ENCODE measurements around the gene FILIP1. TPM values are rescaled to one million over a fixed set of nuclear protein-coding genes. Genes with fewer than 3 reads are reported as not detected.

Gene FILIP1
- total and polyA plus RNA-seq, 2 donors from 2014 or later, result 0.80 to 4.6 TPM

DNA sequence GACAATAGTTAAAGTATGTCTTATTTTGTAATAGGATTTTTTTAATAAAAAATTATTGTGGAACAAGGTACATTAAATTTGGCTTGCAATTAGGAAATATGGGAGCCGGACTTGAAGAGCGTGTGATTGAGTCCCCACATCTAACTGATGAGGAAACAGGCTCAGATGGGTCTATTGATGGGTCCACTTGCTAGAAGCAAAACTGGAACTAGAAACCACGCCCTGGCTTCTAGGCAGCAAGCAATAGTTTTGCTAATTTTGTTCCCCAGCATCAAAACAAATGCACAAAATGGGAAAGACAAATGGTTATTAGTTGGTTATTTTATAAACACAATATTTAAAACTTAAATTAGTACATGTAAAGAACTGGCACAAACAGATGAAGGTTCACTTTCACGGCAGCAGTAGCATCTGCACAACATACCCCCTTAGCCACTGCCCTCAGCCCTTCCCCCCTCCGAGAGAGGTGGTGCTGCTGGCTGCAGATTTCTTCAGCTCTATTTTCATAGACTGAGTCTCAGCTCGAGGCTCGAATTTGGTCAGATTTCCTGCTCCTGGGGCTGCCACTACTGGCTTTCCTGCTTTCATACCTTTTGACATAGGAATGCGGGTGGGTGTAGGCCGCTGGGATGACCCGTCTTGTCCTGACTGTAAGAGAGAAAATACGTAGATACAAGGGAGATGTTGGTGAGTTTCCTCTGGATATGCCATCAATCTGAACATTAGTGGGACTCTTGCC lies 185.2 kb downstream of the FILIP1 start:
- Histone ChIP-seq H3K4me1 (ENCODE audit: control insufficient read depth in 2 of 3, insufficient read depth in 2 of 3, low read depth in 1 of 3, low read length in 3 of 3) (no peaks in the 10 kb centered on the region), H3K4me3 (ENCODE audit: low read length in 3 of 3) (no peak overlapping the region), H3K9me3 (ENCODE audit: control insufficient read depth in 2 of 3, insufficient read depth in 1 of 3, low read length in 3 of 3) (no peaks in the 10 kb centered on the region), H3K36me3 (ENCODE audit: control insufficient read depth in 2 of 3, insufficient read depth in 3 of 3, low read length in 3 of 3) (no peaks in the 10 kb centered on the region), H3K27me3 (ENCODE audit: control insufficient read depth, insufficient read depth, low read length) (no peaks in the 10 kb centered on the region), H3K9ac (ENCODE audit: low read length in 3 of 3) (no peak overlapping the region), H3K27ac (ENCODE audit: low read depth in 2 of 2, low read length in 2 of 2) (no peak overlapping the region)
- TF ChIP-seq, protein P1, sequence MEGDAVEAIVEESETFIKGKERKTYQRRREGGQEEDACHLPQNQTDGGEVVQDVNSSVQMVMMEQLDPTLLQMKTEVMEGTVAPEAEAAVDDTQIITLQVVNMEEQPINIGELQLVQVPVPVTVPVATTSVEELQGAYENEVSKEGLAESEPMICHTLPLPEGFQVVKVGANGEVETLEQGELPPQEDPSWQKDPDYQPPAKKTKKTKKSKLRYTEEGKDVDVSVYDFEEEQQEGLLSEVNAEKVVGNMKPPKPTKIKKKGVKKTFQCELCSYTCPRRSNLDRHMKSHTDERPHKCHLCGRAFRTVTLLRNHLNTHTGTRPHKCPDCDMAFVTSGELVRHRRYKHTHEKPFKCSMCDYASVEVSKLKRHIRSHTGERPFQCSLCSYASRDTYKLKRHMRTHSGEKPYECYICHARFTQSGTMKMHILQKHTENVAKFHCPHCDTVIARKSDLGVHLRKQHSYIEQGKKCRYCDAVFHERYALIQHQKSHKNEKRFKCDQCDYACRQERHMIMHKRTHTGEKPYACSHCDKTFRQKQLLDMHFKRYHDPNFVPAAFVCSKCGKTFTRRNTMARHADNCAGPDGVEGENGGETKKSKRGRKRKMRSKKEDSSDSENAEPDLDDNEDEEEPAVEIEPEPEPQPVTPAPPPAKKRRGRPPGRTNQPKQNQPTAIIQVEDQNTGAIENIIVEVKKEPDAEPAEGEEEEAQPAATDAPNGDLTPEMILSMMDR (IDR thresholded peaks at IDR 0.05; ENCODE audit: borderline replicate concordance, extremely low read depth, insufficient read depth), result no peak
- intact Hi-C loops (cut with DNase I), result loop anchor here (10.0 kb wide), 1 partner anchor 206 kb away; no protein-coding TSS in a partner anchor
- FAIRE-seq (no peak), DNase-seq (no peak)

DNA sequence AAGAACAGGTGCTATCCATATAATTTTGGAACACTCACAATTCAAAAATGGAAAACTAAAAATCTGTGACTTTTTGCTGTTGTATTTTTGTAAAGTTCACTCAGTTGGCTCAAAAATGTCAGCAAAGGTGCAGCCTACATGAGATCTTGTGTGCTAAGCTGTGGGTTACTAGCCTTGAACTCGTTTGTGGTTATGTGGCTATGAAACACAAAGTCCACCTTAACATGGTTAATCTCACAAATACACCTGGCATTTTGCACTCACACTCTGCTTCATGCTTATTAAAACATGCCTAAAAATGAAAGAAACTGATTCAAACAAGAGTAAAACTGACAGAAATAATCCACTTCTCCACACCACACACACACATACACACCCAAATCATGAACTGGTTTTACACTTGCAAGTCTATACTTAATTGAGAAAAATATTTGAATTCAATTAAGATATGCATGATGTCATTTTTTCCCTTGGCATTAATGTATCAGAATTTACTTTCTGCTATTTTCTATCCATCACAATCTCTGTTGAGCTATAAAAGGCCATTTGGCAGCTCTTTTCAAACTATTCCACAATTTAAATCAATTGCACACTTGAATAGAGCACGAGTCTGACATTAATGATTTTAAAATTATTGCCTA lies 186.1 kb downstream of the FILIP1 start:
- FAIRE-seq (no peak), DNase-seq (no peak)
- H3K9ac ChIP-seq (ENCODE audit: low read length in 3 of 3), result no peak overlapping the region
- no peaks in the 10 kb centered on the region for H3K9me3 ChIP-seq (ENCODE audit: control insufficient read depth in 2 of 3, insufficient read depth in 1 of 3, low read length in 3 of 3)
- no peak overlapping the region for H3K4me3 ChIP-seq (ENCODE audit: low read length in 3 of 3)
- TF ChIP-seq, protein P1 (IDR thresholded peaks at IDR 0.05; ENCODE audit: borderline replicate concordance, extremely low read depth, insufficient read depth), result no peak
- no peaks in the 10 kb centered on the region for H3K4me1 ChIP-seq (ENCODE audit: control insufficient read depth in 2 of 3, insufficient read depth in 2 of 3, low read depth in 1 of 3, low read length in 3 of 3)
- no peak overlapping the region for H3K27ac ChIP-seq (ENCODE audit: low read depth in 2 of 2, low read length in 2 of 2)
- no peaks in the 10 kb centered on the region for H3K36me3 ChIP-seq (ENCODE audit: control insufficient read depth in 2 of 3, insufficient read depth in 3 of 3, low read length in 3 of 3)
- no peaks in the 10 kb centered on the region for H3K27me3 ChIP-seq (ENCODE audit: control insufficient read depth, insufficient read depth, low read length)
- intact Hi-C loops (cut with DNase I), result loop anchor here (10.0 kb wide), 1 partner anchor 207 kb away; no protein-coding TSS in a partner anchor

DNA sequence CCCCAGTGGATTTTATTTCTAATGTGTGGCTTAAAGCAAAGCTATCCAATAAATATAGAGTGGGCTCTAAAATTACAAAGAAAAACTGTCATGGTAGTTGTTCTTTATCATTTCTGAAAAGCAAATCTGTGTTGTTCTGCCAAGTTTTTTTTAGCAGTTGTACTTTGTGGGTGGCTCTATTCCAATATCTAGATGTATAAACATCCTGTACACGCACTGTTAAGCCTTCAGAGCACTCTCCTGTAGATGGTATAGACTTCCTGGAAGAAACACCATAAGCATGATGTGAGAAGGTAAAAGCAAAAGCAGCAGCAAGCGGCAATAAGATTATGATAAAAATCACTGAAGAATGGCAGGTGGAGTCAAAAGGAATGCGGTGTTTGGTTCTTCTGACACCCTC lies 187.5 kb downstream of the FILIP1 start:
- Histone ChIP-seq H3K4me1 (ENCODE audit: control insufficient read depth in 2 of 3, insufficient read depth in 2 of 3, low read depth in 1 of 3, low read length in 3 of 3) (no peaks in the 10 kb centered on the region), H3K9ac (ENCODE audit: low read length in 3 of 3) (no peak overlapping the region), H3K9me3 (ENCODE audit: control insufficient read depth in 2 of 3, insufficient read depth in 1 of 3, low read length in 3 of 3) (no peaks in the 10 kb centered on the region), H3K4me3 (ENCODE audit: low read length in 3 of 3) (no peak overlapping the region), H3K27ac (ENCODE audit: low read depth in 2 of 2, low read length in 2 of 2) (no peak overlapping the region), H3K27me3 (ENCODE audit: control insufficient read depth, insufficient read depth, low read length) (no peaks in the 10 kb centered on the region), H3K36me3 (ENCODE audit: control insufficient read depth in 2 of 3, insufficient read depth in 3 of 3, low read length in 3 of 3) (no peaks in the 10 kb centered on the region)
- peak in 1 of 5 donors; percentile 18 for DNase-seq
- TF ChIP-seq, protein P1 (IDR thresholded peaks at IDR 0.05; ENCODE audit: borderline replicate concordance, extremely low read depth, insufficient read depth), result no peak
- no peak for FAIRE-seq
- intact Hi-C loops (cut with DNase I), result loop anchor here (10.0 kb wide), 1 partner anchor 209 kb away; no protein-coding TSS in a partner anchor

All from kidney (tissue), 14 donors.